ENCODE results near the gene RAB22A. TPM values are rescaled to one million over a fixed set of nuclear protein-coding genes. Genes with fewer than 3 reads are reported as not detected.

RAB22A gene
- polyA plus RNA-seq, 2 of the 4 experiments (the other 2 are of a cell fraction): 7.3 to 13.2 TPM

DNA sequence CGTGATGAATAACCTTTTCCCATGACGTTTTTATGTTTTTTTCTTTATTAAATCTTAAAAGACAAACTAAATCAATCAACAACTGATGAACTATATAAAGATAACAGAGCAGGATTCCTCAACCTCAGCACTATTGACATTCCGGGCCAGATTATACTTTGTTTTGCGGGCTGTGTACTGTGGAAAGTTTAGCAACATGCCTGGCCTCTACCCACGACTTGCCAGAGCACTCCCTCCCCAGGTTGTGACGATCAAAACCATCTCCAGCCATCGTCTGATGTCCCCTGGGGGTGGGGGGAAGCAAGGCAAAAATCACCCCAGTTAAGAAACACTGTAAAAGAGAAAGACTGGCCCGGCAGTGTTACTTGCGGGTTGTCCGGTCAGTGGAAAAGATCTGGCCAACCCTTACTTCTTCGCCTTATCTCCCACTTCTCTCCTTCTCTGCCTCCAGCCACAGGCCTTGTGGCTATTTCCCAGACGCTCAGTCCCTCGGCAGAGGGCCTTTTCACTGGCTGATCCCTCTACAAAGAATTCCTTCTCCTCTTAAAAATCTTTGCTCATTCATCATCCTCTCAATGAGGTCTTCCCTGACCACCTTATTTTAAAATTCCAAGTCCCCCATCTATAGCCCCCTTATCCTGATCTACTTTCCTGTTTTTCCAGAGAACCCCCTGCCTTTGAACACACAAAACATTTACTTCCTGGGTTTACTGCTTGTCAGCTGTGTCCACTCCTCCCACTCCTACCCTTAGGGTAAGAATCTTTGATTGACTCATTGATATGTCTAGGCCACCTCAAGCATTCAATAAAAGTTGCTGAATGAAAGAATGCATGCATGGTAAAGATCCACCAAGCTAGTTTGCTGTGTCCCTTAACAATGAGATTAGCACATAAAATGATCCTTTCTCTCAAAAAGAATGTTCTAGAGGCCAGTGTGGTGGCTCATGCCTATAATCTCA is 14.7 kb upstream of the RAB22A start:
- ATAC-seq: no peak
- ChIA-PET POLR2A (no interaction called here), CTCF (interaction anchor here (1.5 kb wide), 1 partner anchor 57 kb away, joined by 6 read pairs; no protein-coding TSS in a partner anchor)
- Histone ChIP-seq H3K9me3 (no peaks in the 10 kb centered on the region), H3K4me1 (no peaks in the 10 kb centered on the region), H3K4me2 (no peak overlapping the region), H3K4me3 (no peak overlapping the region), H3K27ac (no peak overlapping the region)
- DNase-seq (ENCODE audit: low read depth in 1 of 2, low spot score in 1 of 2): no peak
- no peak for FAIRE-seq
- 85% methylated on average over 13 of the region's 13 CpGs for WGBS (ENCODE audit: missing lambda C conversion rate)
- no peak for TF ChIP-seq E2F6 (IDR thresholded peaks at IDR 0.05; ENCODE audit: borderline replicate concordance, low read depth)
- TF ChIP-seq, protein P1, sequence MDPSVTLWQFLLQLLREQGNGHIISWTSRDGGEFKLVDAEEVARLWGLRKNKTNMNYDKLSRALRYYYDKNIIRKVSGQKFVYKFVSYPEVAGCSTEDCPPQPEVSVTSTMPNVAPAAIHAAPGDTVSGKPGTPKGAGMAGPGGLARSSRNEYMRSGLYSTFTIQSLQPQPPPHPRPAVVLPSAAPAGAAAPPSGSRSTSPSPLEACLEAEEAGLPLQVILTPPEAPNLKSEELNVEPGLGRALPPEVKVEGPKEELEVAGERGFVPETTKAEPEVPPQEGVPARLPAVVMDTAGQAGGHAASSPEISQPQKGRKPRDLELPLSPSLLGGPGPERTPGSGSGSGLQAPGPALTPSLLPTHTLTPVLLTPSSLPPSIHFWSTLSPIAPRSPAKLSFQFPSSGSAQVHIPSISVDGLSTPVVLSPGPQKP (IDR thresholded peaks at IDR 0.05; ENCODE audit: low read depth, low read length): no peak
- TF ChIP-seq HOXA7 (CRISPR knock-in tag; IDR thresholded peaks at IDR 0.05): no peak
- no peak for TF ChIP-seq ZNF302 (CRISPR knock-in tag; IDR thresholded peaks at IDR 0.05)
- TF ChIP-seq FOSB (CRISPR knock-in tag; IDR thresholded peaks at IDR 0.05): no peak
- TF ChIP-seq MAZ (IDR thresholded peaks at IDR 0.05; ENCODE audit: borderline replicate concordance, low read depth, low read length): no peak
- no peak for TF ChIP-seq HOXB5 (CRISPR knock-in tag; IDR thresholded peaks at IDR 0.05)
- TF ChIP-seq MYC (IDR thresholded peaks at IDR 0.05; ENCODE audit: borderline replicate concordance, low read length): no peak
- TF ChIP-seq MAX (IDR thresholded peaks at IDR 0.05): no peak
- no peak for TF ChIP-seq TP53 (CRISPR knock-in tag; IDR thresholded peaks at IDR 0.05)
- no peak for TF ChIP-seq CEBPB (IDR thresholded peaks at IDR 0.05)
- no peak for TF ChIP-seq PHF8 (IDR thresholded peaks at IDR 0.05; ENCODE audit: borderline replicate concordance, low read depth)

- H3K4me3 ChIP-seq: no peak overlapping the region
- ATAC-seq (no peak), FAIRE-seq (no peak), DNase-seq (ENCODE audit: low read depth in 1 of 2, low spot score in 1 of 2) (no peak)
- TF ChIP-seq HOXB5 (CRISPR knock-in tag; IDR thresholded peaks at IDR 0.05) (no peak), RARB (CRISPR knock-in tag; IDR thresholded peaks at IDR 0.05) (no peak), MYC (IDR thresholded peaks at IDR 0.05; ENCODE audit: borderline replicate concordance, low read length) (no peak), SMC3 (IDR thresholded peaks at IDR 0.05) (no peak), NR3C1 (IDR thresholded peaks at IDR 0.05) (no peak), GATA3 (IDR thresholded peaks at IDR 0.05; ENCODE audit: borderline replicate concordance) (no peak), NFE2L2 (conservative IDR thresholded peaks at IDR 0.05; ENCODE audit: low read length) (no peak), JUNB (IDR thresholded peaks at IDR 0.05) (no peak), MAZ (IDR thresholded peaks at IDR 0.05; ENCODE audit: borderline replicate concordance, low read depth, low read length) (no peak), RNF2 (IDR thresholded peaks at IDR 0.05; ENCODE audit: borderline replicate concordance, low read depth) (no peak), E2F6 (IDR thresholded peaks at IDR 0.05; ENCODE audit: borderline replicate concordance, low read depth) (no peak), SREBF2 (IDR thresholded peaks at IDR 0.05) (no peak)
- no peaks in the 10 kb centered on the region for H3K4me1 ChIP-seq
- ChIA-PET POLR2A (interaction anchor here (1.2 kb wide), 1 partner anchor 14 kb away, joined by 3 read pairs; no protein-coding TSS in a partner anchor), CTCF (interaction anchor here (0.7 to 1.5 kb wide), 5 partner anchors 10 to 568 kb away, joined by 3 to 6 read pairs (median 3); partner anchors contain the start of gene STX16)
- H3K4me2 ChIP-seq: no peak overlapping the region
- H3K27ac ChIP-seq: no peak overlapping the region
- no peaks in the 10 kb centered on the region for H3K9me3 ChIP-seq
- WGBS (ENCODE audit: missing lambda C conversion rate): 87% methylated on average over 7 of the region's 7 CpGs
Observed at GRCh38 chr20:58296051-58296837, 13.3 kb upstream of the RAB22A start.
